H1 (cell line): Measurements from ENCODE around the gene YOD1. TPM values are rescaled to one million over a fixed set of nuclear protein-coding genes. Genes with fewer than 3 reads are reported as not detected.

ENCODE experiments used
- CTCF ChIA-PET: fragments of 300-600 bp; sonication (Branson Sonifier 250); formaldehyde crosslinking; loops from one replicate; lab custom pipeline; 2021; ENCODE audit not compliant: partially characterized antibody; lab: Charles Lee
- POLR2A ChIA-PET: fragments of 300-600 bp; sonication (Branson Sonifier 250); formaldehyde crosslinking; loops from one replicate; lab custom pipeline; 2021; ENCODE audit warnings: inconsistent platforms; ENCODE audit not compliant: partially characterized antibody; lab: Charles Lee
- DNase-seq, 2 experiments: peaks; one replicate each; pipeline versions ENCODE4 v3.0.0 to v3.0.0-alpha.2; 2010 to 2022; ENCODE audit warnings: low spot score in 2 of 2, low read depth in 1 of 2, mixed read lengths in 1 of 2
- FAIRE-seq: peaks from 2 replicates; lab custom pipeline; 2011; peaks lifted over from hg19 to GRCh38; lab: Jason Lieb, UNC
- H2AFZ ChIP-seq: 2 replicates; pipeline ENCODE4 v1.8.1; 2012; ENCODE audit warnings: low read length, inconsistent platforms
- H2AK5ac ChIP-seq: 2 replicates; pipeline ENCODE4 v1.6.1; 2013; ENCODE audit warnings: low read depth, low read length
- H2BK120ac ChIP-seq: replicated peaks from 2 replicates; pipeline ENCODE3; 2013; ENCODE audit warnings: low read depth, low read length, inconsistent platforms
- H2BK12ac ChIP-seq: 2 replicates; pipeline ENCODE4 v1.6.1; 2013; ENCODE audit warnings: low read depth, low read length
- H2BK15ac ChIP-seq: 2 replicates; pipeline ENCODE4 v1.6.1; 2013; ENCODE audit warnings: low read length
- H2BK20ac ChIP-seq: 2 replicates; pipeline ENCODE4 v1.6.1; 2013; ENCODE audit warnings: low read length
- H2BK5ac ChIP-seq: 2 replicates; pipeline ENCODE4 v1.6.1; 2013; ENCODE audit warnings: low read depth, low read length
- H3K14ac ChIP-seq: 2 replicates; pipeline ENCODE4 v1.6.1; 2013; ENCODE audit warnings: inconsistent platforms; ENCODE audit not compliant: insufficient read length
- H3K18ac ChIP-seq: 2 replicates; pipeline ENCODE4 v1.6.1; 2013; ENCODE audit warnings: low read length; ENCODE audit errors: extremely low read depth
- H3K23ac ChIP-seq: 2 replicates; pipeline ENCODE4 v1.6.1; 2013; ENCODE audit warnings: inconsistent platforms; ENCODE audit not compliant: insufficient read length
- H3K23me2 ChIP-seq: 2 replicates; pipeline ENCODE4 v1.6.1; 2013; ENCODE audit warnings: low read depth, low read length
- H3K27ac ChIP-seq: 2 replicates; pipeline ENCODE4 v1.6.1; 2011; ENCODE audit warnings: low read depth, low read length, inconsistent platforms
- H3K27me3 ChIP-seq, 4 experiments: replicated peaks in 1 of 4; 1 replicate in 1 of 4; 2 replicates in 3 of 4; pipeline versions ENCODE4 v1.6.1 to v1.8.1; 2011 to 2013; ENCODE audit warnings: low read length in 3 of 4, mild to moderate bottlenecking in 3 of 4, inconsistent platforms in 2 of 4, mixed read lengths in 2 of 4, moderate library complexity in 1 of 4; ENCODE audit not compliant: control insufficient read depth in 3 of 4, insufficient read depth in 3 of 4; ENCODE audit errors: extremely low read depth in 1 of 4
- H3K36me3 ChIP-seq, 4 experiments: 2 replicates each; pipeline versions ENCODE4 v1.6.1 to v1.8.1; 2011 to 2013; ENCODE audit warnings: mild to moderate bottlenecking in 4 of 4, low read length in 3 of 4, moderate library complexity in 2 of 4, control low read depth in 1 of 4, inconsistent platforms in 1 of 4; ENCODE audit not compliant: insufficient read depth in 4 of 4, control insufficient read depth in 2 of 4
- H3K4ac ChIP-seq: replicated peaks from 2 replicates; pipeline ENCODE3; 2013; ENCODE audit warnings: low read length, low read depth, mixed read lengths, inconsistent platforms; ENCODE audit not compliant: insufficient read length
- H3K4me1 ChIP-seq, 4 experiments: replicated peaks in 1 of 4; 1 replicate in 1 of 4; 2 replicates in 3 of 4; pipeline versions ENCODE4 v1.6.1 to v1.8.1; 2011 to 2013; ENCODE audit warnings: low read length in 3 of 4, inconsistent platforms in 2 of 4, mixed read lengths in 1 of 4; ENCODE audit not compliant: insufficient read depth in 4 of 4, control insufficient read depth in 3 of 4
- H3K4me2 ChIP-seq, 2 experiments: 2 replicates each; pipeline versions ENCODE4 v1.6.1 to v1.8.1; 2011 to 2013; ENCODE audit warnings: low read depth in 2 of 2, low read length in 2 of 2, control low read depth in 1 of 2, inconsistent platforms in 1 of 2, mild to moderate bottlenecking in 1 of 2; ENCODE audit not compliant: insufficient read depth in 1 of 2
- H3K4me3 ChIP-seq, 4 experiments: fragments of 200-600, 300-600 bp in 1 of 4; sonication (generic), shearing (Covaris generic), sonication (Bioruptor Twin) in 1 of 4; 2 replicates each; pipeline versions ENCODE4 v1.5.1 to v1.8.1; 2011 to 2016; ENCODE audit warnings: low read length in 4 of 4, low read depth in 3 of 4, control low read depth in 2 of 4, inconsistent platforms in 2 of 4, mild to moderate bottlenecking in 2 of 4, mixed read lengths in 1 of 4, moderate library complexity in 1 of 4; ENCODE audit not compliant: insufficient read depth in 2 of 4; ENCODE audit errors: extremely low read depth in 1 of 4
- H3K56ac ChIP-seq: replicated peaks from 2 replicates; pipeline ENCODE3; 2013; ENCODE audit warnings: low read depth, mild to moderate bottlenecking, mixed read lengths, low read length, inconsistent platforms; ENCODE audit not compliant: insufficient read length
- H3K79me1 ChIP-seq: 2 replicates; pipeline ENCODE4 v1.6.1; 2013; ENCODE audit warnings: low read depth, low read length, control low read depth
- H3K79me2 ChIP-seq, 2 experiments: 2 replicates each; pipeline versions ENCODE4 v1.6.1 to v1.8.1; 2012 to 2013; ENCODE audit warnings: low read length in 2 of 2, mild to moderate bottlenecking in 2 of 2, inconsistent platforms in 1 of 2; ENCODE audit not compliant: insufficient read depth in 2 of 2, control insufficient read depth in 1 of 2
- H3K9ac ChIP-seq, 4 experiments: replicated peaks in 1 of 4; 1 replicate in 1 of 4; 2 replicates in 3 of 4; pipeline versions ENCODE4 v1.6.1 to v1.8.1; 2011 to 2013; ENCODE audit warnings: low read depth in 3 of 4, low read length in 3 of 4, control low read depth in 2 of 4, mild to moderate bottlenecking in 2 of 4, moderate library complexity in 2 of 4, inconsistent platforms in 1 of 4; ENCODE audit errors: extremely low read depth in 1 of 4
- H3K9me3 ChIP-seq, 2 experiments: 2 replicates each; pipeline versions ENCODE4 v1.6.1 to v1.8.1; 2012 to 2013; ENCODE audit warnings: mild to moderate bottlenecking in 2 of 2, moderate library complexity in 2 of 2, control low read depth in 1 of 2, inconsistent platforms in 1 of 2, low read depth in 1 of 2, low read length in 1 of 2, mixed read lengths in 1 of 2; ENCODE audit not compliant: insufficient read depth in 2 of 2
- H4K20me1 ChIP-seq, 2 experiments: replicated peaks in 1 of 2; 2 replicates each; pipeline versions ENCODE3 to v1.8.1; 2011 to 2013; ENCODE audit warnings: inconsistent platforms in 2 of 2, low read length in 2 of 2, mild to moderate bottlenecking in 1 of 2; ENCODE audit not compliant: insufficient read depth in 2 of 2, control insufficient read depth in 1 of 2
- H4K5ac ChIP-seq: 2 replicates; pipeline ENCODE4 v1.6.1; 2013; ENCODE audit warnings: low read length, low read depth, mixed read lengths, inconsistent platforms; ENCODE audit not compliant: insufficient read length
- H4K8ac ChIP-seq: 2 replicates; pipeline ENCODE4 v1.8.0; 2013; ENCODE audit warnings: mild to moderate bottlenecking, moderate library complexity, low read length, inconsistent platforms; ENCODE audit not compliant: insufficient read depth; ENCODE audit errors: extremely low read depth
- H4K91ac ChIP-seq: replicated peaks from 2 replicates; pipeline ENCODE3; 2013; ENCODE audit warnings: low read length, mixed read lengths, inconsistent platforms; ENCODE audit not compliant: insufficient read length
- HDAC2 ChIP-seq, 2 experiments: fragments of 300-600 bp in 1 of 2; sonication (generic) in 1 of 2; IDR thresholded peaks; 2 replicates each; pipeline ENCODE4 v1.6.1; 2011 to 2012; ENCODE audit warnings: low read depth in 2 of 2, low read length in 2 of 2, mild to moderate bottlenecking in 2 of 2, moderate library complexity in 2 of 2, borderline replicate concordance in 1 of 2, inconsistent platforms in 1 of 2
- RAD21 ChIP-seq, 2 experiments: IDR thresholded peaks in 1 of 2; conservative IDR thresholded peaks in 1 of 2; 2 replicates each; pipeline ENCODE4 v1.6.1; 2011; ENCODE audit warnings: low read depth in 2 of 2, low read length in 2 of 2, improper control_type of control experiment in 1 of 2, inconsistent platforms in 1 of 2, mild to moderate bottlenecking in 1 of 2, moderate library complexity in 1 of 2
- SP4 ChIP-seq: IDR thresholded peaks from 2 replicates; pipeline ENCODE4 v1.6.1; 2012; ENCODE audit warnings: low read length, inconsistent platforms
- TEAD4 ChIP-seq: IDR thresholded peaks from 2 replicates; pipeline ENCODE4 v1.6.1; 2012; ENCODE audit warnings: low read depth, low read length, inconsistent platforms, mixed read lengths
- WGBS, 2 experiments: shearing (Covaris generic) in 1 of 2; methylation state at CpG; one replicate each; pipeline versions ENCODE4 v1.1.6 to v1.1.7; 2013 to 2015; ENCODE audit warnings: low lambda C conversion rate in 2 of 2, mixed read lengths in 2 of 2, inconsistent platforms in 1 of 2, low coverage in 1 of 2, missing lambda C conversion rate in 1 of 2; ENCODE audit not compliant: insufficient replicate concordance in 2 of 2, insufficient coverage in 1 of 2, insufficient read length in 1 of 2; ENCODE audit errors: extremely low coverage in 1 of 2, missing lambda C conversion rate in 1 of 2; 5-methylcytosine and 5-hydroxymethylcytosine counted together
- polyA plus RNA-seq, 7 experiments: library from polyadenylated mRNA; depleted of rRNA in 3 of 7; stranded (reverse) in 5 of 7; unstranded in 2 of 7; fragments of >200 nt in 5 of 7; fragments of 200-250 nt in 2 of 7; gene quantifications; 1 replicate in 5 of 7; 2 replicates in 1 of 7; 4 replicates in 1 of 7; pipeline versions ENCODE4 v1.2.1 to v1.2.3, GENCODE V29; 2011 to 2013; ENCODE audit warnings: missing spikeins in 2 of 7, mixed read lengths in 2 of 7
- total RNA-seq: library from RNA; stranded (reverse); fragmentation: NEBNext Ultra II Directional; extraction: Animal tissue kit (Norgen Biotek cat#: 25700); gene quantifications from 2 replicates; pipeline ENCODE4 v1.2.1, GENCODE V29; 2021
- TF ChIP-seq, protein P1 (sequence below), 3 experiments: IDR thresholded peaks; 1 replicate in 2 of 3; 2 replicates in 1 of 3; pipeline versions ENCODE4 v1.5.1 to v1.6.1; 2011; ENCODE audit warnings: low read length in 3 of 3, mild to moderate bottlenecking in 3 of 3, inconsistent platforms in 2 of 3, low read depth in 1 of 3, moderate library complexity in 1 of 3; ENCODE audit not compliant: insufficient read depth in 1 of 3; ENCODE audit errors: control extremely low read depth in 1 of 3

Gene YOD1
- total and polyA plus RNA-seq, 2 of the 8 experiments (the other 6 are each of a cell fraction or from before 2014, with no cell fraction given): 1.9 to 11.8 TPM

GRCh38 chr1:207004931-207005830, 45.8 kb downstream of the YOD1 start:
- H3K23me2 ChIP-seq: no peaks in the 10 kb centered on the region
- H4K91ac ChIP-seq: no peak overlapping the region
- ChIA-PET CTCF (interaction anchor here (0.5 to 9.9 kb wide), 30 partner anchors 9 to 495 kb away, joined by 3 to 122 read pairs (median 4); partner anchors contain the start of genes C1orf116 and PFKFB2), POLR2A (no interaction called here)
- no peak overlapping the region for H3K18ac ChIP-seq
- no peak overlapping the region for H3K9ac ChIP-seq
- H3K27me3 ChIP-seq: no peaks in the 10 kb centered on the region; a peak in 1 of 7 replicates
- DNase-seq: peak in 1 of 2 experiments; percentile 69
- H3K56ac ChIP-seq: no peak overlapping the region
- no peak overlapping the region for H2BK12ac ChIP-seq
- no peaks in the 10 kb centered on the region for H3K36me3 ChIP-seq
- H4K8ac ChIP-seq: no peak overlapping the region
- no peak overlapping the region for H3K27ac ChIP-seq
- 48% methylated on average over 9 of the region's 9 CpGs; no CpG with 5 or more reads in 1 of the 2 experiments for WGBS, 2 experiments
- no peak overlapping the region for H3K14ac ChIP-seq
- H3K4me1 ChIP-seq: 0 out of 7 replicates have a peak, but pooled peaks cover 0 to 2% (median 0%) of the 10 kb centered on the region in 4 experiments
- H3K79me1 ChIP-seq: no peaks in the 10 kb centered on the region
- no peak overlapping the region for H2BK5ac ChIP-seq
- no peak overlapping the region for H4K5ac ChIP-seq
- H2AFZ ChIP-seq: no peak overlapping the region
- no peak overlapping the region for H3K4me2 ChIP-seq
- peaks cover 0 to 3% of the 10 kb centered on the region in 2 experiments for H4K20me1 ChIP-seq
- peak; percentile 39 for FAIRE-seq
- no peaks in the 10 kb centered on the region for H3K9me3 ChIP-seq
- no peak overlapping the region for H3K4ac ChIP-seq
- TF ChIP-seq HDAC2 (IDR thresholded peaks at IDR 0.05; ENCODE audit: borderline replicate concordance in 1 of 2, low read depth in 2 of 2, low read length in 2 of 2) (no peak), TEAD4 (peak; percentile 69), RAD21 (IDR thresholded peaks at IDR 0.05 in 1 of 2, conservative IDR thresholded peaks at IDR 0.05 in 1 of 2; ENCODE audit: low read depth in 2 of 2, low read length in 2 of 2) (peak; percentile 50 to 63), SP4 (no peak)
- TF ChIP-seq, protein P1, sequence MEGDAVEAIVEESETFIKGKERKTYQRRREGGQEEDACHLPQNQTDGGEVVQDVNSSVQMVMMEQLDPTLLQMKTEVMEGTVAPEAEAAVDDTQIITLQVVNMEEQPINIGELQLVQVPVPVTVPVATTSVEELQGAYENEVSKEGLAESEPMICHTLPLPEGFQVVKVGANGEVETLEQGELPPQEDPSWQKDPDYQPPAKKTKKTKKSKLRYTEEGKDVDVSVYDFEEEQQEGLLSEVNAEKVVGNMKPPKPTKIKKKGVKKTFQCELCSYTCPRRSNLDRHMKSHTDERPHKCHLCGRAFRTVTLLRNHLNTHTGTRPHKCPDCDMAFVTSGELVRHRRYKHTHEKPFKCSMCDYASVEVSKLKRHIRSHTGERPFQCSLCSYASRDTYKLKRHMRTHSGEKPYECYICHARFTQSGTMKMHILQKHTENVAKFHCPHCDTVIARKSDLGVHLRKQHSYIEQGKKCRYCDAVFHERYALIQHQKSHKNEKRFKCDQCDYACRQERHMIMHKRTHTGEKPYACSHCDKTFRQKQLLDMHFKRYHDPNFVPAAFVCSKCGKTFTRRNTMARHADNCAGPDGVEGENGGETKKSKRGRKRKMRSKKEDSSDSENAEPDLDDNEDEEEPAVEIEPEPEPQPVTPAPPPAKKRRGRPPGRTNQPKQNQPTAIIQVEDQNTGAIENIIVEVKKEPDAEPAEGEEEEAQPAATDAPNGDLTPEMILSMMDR (IDR thresholded peaks at IDR 0.05; ENCODE audit: control extremely low read depth in 1 of 3, insufficient read depth in 1 of 3, low read depth in 1 of 3, low read length in 3 of 3): peak; percentile 71 to 95 (median 83)
- no peak overlapping the region for H2AK5ac ChIP-seq
- H2BK20ac ChIP-seq: no peak overlapping the region
- H3K23ac ChIP-seq: no peak overlapping the region
- H3K4me3 ChIP-seq: no peak overlapping the region
- H2BK15ac ChIP-seq: no peak overlapping the region
- no peak overlapping the region for H2BK120ac ChIP-seq
- H3K79me2 ChIP-seq: no peaks in the 10 kb centered on the region
